GM18519 (cell line): ENCODE results near the gene DNAAF1.

Experiments
- ATAC-seq: cut with Tn5 transposase; IDR thresholded peaks from one replicate; pipeline ENCODE4 v1.9.1; 2021; ENCODE audit warnings: mild to moderate bottlenecking, moderate library complexity; ENCODE audit not compliant: unreplicated experiment, low FRiP score

The DNAAF1 gene

DNA sequence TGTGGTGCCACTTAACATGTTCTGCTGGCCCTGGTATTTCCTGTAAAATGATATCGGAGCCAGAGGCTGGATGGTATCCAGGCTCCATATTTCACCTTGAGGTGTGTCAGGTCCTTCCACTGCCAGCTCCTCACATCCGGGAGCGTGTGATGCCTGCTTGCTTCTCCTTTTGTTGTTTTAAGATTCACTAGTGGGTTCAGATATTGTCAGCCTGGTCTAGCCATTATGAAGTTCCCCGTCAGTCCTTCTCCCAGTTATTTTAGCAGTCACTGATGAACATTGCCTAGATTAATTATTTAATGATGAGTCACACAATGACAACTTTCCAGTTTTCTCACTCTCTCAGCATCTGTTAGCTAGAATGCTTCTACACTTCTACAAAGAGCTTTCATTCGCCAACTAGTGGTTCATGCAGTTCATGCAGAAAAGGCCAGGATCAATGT lies 11.3 kb downstream of the DNAAF1 start:
- ATAC-seq, result no peak

DNA sequence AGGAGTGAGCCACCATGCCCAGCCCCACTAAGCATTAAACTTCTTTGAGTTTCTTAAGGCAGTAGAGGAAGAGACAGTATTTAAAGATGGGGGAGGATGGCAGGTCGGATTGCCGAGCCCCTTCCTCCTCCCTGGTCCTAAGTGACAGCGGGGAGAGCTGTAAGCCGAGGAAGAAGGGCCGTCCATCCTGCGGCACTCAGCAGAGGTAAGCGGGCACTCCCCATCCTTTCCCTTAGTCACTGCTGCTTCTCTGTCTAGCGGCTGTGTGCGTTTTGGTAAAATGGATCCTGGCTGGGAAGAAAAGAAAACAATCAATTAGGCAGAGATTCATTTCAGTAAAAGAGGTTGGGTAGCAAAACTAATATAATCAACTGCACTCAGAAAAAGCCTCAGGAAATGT lies 13.9 kb downstream of the DNAAF1 start:
- ATAC-seq, result no peak

DNA sequence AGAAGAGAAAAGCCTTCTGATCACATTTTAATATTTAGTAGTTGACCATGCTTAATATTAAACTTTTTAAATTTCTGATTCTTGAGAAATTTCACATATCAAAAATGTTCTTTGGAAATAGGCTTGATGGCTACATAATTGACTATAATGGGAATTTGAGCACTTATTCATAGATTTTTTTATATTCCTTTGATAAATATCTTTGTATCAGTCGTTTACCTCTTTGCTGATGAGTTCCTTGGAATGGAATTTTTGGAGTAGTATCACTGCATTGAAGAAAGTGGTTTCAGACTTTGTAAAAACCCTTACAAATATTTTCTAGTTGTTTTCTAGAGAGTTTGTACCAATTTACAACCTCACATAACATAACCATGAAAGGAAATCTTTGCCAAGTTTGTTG lies 14.7 kb downstream of the DNAAF1 start:
- no peak for ATAC-seq

DNA sequence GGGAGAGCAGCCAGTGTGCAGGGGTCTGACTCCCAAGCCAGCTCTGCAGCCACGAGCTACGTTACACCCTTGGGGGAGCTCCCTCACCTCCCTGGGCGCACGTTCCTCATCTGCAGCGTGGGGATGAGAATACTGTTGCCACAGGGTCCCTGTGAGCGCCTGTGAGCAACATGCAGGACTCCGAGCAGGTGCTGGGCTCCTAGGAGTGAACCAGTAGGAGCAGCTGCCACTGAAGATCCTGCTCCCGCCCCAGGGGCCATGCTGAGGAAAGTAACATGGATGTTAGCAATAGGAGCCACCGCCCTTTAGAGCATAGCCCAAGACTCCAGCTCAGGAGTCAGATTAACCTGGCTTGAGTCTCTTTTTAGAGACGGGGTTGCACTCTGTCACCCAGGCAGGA lies 15.9 kb downstream of the DNAAF1 start:
- no peak for ATAC-seq

DNA sequence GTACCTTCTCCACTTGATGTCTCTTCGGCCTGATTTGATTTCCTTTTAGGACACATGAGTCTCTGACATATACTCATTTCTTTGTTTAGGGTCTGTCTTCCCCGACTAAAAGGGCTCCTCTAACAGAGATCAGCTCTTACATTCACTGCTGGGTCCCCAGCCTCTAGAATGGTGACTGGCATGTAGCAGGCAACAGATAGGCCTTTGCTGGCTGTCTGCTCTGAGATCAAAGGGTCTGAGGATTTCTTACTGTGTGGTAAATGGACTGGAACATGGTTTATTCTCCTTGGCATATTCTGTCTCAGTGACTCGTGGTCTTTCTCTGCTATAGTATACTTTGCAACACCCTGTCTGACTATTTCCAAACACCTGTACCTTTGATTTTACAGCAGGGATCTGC lies 16.7 kb downstream of the DNAAF1 start:
- ATAC-seq, result no peak

DNA sequence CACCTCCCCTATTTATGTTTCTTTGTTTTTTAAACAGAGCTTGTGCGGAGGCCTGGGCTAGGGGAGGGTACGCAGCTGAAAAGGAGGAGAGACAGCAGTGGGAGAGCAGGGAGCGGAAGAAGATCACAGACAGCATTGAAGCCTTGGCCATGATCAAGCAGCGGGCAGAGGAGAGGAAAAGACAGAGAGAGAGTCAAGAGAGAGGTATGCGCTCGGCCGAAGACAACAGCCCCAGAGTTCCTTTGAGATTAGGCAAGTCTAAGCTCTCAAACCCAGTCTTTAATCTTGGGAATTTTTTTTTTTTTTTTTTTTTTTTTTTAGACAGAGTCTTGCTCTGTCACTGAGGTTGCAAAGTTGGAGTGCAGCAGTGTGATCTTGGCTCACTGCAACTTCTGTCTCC lies 20.6 kb downstream of the DNAAF1 start:
- ATAC-seq, result no peak

DNA sequence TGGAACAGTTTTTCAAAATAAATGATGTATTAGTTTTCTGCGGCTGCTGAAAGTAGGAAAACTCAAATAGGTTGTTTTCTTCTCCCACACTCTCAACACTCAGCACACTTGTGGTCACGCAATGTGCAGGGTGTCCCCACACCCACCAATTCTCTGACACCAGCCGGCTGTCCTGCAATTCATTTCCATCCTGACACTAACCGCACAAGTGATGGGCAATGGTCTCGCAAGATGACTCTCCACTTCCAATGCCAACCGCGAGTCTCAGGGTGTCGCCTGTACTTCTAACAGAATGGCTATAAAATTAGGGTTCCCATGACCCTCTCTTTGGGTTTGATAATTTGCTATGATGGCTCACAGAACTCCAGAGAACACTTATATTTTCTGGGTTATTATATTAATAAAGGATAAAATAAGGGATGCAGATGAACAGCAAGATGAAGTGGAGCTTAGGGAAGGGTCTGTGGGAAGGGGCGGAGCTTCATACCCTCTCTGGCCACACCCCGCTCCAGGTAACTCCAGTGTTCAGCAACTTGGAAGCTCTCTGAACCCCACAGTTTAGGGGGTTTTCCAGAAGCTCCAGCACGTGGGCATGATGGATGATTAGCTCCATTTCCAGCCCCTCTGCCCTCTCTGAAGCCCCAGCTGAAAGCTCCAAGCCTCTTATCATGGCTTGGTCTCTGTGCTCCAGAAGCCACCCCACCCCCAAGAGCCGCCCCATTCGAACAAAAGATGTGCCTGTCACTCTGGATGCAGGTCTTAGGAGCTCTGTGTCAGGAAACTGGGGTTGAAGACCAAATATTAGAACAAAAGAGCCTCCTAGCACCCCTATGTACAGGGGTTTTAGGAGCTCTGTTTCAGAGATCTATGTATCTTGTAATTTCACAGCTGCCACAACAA lies 21.9 kb downstream of the DNAAF1 start:
- ATAC-seq, result no peak

DNA sequence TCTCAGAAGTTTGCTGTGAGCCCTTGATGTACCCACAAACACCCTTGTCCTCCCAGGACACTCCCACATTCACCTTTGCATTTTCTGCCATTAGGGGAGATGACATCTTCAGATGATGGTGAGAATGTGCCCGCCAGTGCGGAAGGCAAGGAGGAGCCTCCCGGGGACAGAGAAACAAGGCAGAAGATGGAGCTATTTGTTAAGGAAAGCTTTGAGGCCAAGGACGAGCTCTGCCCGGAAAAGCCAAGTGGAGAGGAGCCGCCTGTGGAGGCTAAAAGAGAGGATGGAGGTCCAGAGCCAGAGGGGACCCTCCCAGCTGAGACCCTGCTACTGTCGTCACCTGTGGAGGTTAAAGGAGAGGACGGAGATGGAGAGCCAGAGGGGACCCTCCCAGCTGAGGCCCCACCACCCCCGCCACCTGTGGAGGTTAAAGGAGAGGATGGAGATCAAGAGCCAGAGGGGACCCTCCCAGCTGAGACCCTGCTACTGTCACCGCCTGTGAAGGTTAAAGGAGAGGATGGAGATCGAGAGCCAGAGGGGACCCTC lies 24.7 kb downstream of the DNAAF1 start:
- ATAC-seq, result no peak

DNA sequence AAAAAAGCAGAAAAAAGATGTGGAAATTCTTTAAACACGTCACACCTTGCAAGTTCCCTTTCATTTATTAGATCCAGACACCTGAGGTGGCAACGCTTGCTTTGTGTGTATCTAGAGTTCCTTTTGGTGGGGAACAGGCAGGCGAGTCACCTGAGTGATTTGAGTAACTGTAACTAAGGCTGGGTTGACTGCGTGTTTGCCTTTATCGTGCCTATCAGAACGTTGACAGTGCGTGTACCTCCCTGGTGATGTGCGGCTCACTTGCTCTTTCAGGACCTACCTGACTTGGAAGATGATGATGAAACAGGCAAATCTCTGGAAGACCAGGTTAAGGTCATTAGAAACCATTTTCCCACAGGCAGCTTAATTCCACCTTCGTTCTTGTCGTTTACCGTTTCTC lies 29.3 kb downstream of the DNAAF1 start:
- ATAC-seq, result no peak

DNA sequence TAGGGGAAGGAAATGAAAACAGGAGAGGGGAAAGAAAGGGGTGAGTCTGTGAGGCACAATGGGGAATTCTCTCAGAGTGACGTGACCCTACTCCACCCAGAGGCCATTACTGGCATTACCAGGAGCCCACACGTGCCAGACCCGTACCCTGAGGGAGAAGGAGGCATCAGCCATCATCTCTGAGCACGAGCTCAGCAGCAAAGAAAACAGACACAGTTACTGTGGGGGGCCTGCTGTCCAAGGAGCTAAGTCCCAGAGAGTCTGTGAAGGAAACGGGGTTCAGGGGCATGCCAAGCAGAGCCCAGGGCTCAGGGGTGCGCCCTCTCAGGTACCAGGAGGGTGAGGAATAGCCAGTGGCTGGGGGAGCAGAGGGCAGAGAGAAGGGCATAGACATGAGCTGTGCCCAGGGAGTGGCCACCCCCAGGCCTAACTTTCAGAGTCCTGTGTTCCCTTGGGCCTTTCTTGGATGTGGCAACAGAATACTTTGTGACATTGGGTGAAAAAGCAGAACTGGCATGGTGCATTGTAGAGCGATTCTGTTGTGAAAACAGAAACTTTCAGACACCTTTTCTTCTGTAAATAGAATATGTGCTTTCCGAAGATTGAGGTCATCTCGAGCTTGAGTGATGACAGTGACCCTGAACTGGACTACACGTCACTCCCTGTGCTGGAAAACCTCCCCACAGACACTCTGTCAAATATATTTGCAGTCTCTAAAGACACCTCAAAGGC lies 30.4 kb downstream of the DNAAF1 start:
- ATAC-seq, result no peak

DNA sequence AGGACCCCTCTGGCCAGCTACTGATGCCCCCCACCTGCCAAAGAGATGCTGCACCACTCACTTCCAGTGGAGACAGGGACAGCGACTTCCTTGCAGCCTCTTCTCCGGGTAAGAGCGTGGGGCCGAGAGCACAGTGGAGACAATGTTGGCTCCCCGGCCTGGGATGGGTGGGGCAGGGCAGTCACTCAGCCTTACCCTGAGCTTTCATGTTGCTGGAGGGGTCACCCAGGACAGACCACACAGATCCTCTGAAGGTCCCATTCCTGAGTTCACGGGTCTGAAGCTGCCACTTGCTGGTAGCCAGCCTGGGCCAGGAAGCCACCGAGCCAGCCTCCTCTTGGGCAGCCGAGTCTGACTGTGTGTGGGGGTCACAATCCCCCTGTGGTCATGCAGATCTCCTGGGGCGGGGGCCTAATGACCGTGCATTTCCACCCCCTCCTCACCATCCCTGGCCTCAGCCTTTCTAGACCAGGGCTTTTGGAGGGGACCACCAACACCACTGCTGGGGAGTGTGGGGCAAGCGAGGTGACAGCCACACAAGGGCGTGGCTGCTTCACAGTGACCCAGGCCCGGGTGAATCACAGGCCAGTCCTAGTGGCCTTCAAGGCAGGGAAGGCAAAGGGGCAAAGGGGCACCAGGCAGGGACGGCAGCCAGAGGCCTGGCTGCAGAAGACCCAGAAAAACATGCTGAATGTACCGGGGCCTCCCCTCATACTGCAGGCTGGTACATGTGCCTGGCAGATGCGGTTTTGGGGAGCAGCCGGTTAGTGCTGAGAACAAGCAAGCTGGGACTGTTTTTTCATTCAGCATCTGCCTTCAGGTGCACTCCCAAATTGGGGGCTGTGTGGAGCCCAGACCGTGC lies 31.3 kb downstream of the DNAAF1 start:
- no peak for ATAC-seq

DNA sequence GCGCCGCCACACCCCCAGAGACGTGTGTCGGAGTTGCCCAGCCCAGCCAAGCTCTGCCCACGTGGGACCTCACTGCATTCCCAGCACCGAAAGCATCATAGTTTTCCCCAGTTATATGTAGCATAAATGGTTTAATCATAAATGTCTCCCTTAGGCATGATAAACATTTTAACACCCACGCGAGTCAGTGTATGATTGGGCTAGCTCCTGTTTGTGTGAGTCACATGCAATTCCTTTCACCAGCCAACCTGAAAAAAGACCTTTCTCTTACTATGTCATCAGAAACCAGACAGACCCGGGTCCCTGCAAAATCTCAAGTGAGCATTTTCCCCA lies 32.6 kb downstream of the DNAAF1 start:
- ATAC-seq, result no peak

DNA sequence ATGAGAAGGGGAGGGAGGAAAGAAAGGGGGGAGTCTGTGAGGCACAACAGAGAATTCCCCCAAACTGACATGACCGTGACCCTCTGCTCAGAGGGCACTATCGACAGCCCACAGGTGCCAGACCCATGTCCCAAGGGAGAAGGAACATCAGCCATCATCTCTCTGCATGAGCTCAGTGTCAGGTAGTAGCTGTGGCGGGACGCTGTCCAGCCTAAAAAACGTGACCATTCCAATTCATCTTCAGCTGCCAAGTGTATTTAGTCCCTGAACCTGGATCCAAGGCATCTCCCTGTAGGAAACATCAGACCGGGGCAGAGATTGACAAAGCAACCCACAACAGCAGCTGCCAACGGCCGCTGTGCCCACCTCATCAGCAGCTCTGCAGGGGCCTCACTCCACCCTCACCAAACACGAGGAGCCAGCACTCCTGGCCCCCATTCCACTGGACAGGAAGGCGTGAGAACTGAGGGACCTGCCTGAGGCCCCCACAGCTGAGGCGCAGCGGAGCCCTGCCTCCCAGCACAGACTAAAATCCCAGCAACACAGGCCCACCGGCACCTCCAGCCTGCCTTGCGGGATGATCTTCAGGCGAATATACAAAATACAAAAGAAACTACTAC lies 33.1 kb downstream of the DNAAF1 start:
- no peak for ATAC-seq

DNA sequence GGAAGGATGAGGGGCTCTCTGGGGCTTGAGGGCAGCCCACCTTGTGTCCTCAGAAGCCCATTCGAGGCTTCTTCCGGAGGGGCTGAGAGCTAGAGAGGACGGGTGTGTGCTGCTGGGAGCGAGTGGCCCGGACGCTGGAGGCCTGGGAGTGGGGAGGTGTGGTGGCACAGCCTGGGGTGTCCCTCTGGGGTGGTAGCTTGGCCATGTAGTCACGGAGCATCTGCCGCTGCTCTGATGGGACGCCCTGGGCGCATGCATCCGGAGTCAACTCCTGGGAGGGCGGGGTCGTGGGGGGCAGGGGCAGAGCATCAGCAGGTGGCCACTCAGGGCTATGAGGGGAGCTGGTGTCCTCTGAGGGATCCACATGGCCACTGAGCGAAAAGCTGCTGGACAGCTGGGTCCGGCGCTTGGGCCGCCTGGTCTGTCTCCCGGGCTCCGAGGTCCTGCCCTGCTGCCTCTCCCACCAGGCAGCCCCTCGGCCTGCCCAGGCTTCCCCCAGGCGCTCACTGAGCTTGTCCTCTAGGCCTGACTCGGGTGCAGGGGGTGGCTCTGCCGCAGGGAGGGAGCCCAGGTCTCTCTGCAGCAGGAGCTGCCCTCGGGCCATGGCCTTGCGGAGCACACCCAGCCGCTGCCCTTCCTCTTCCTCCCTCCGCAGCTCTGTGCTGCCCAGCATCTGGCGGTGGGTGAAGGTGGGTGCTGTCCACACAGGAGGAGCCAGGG lies 33.9 kb downstream of the DNAAF1 start:
- ATAC-seq, result no peak

DNA sequence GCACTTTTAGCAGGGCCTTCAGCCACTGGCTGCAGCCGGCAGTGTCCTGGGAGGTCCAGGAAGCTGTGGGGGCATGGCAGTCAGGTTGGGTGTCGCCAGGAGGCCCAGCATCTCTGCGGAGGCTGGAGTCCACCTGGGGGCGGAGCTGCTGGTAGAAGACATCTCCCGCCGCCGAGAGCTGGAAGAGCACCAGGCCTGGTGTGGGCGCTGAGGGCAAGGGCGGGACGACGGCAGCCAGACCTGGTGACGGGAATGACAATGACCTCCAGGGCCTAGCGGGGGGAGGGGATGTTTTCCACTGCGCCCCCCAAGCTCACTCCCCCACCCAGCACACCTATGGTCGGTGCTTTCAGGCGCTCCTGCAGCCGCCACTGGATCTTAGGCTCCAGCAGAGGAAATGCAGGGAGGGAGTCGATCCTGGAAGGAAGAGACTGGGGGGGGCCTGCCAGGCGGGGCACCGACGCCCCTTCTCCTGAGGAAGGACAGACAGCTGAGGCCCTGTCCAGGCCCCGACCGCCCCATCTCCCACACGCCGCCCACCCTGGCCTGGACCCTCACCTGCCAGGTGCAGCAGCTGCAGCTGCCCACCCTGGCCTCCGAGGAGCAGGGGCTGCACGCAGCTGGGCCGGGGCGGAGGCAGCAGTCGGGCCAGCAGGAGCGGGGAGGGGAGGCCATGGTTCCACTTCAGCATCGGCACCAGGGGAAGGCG lies 34.7 kb downstream of the DNAAF1 start:
- no peak for ATAC-seq

DNA sequence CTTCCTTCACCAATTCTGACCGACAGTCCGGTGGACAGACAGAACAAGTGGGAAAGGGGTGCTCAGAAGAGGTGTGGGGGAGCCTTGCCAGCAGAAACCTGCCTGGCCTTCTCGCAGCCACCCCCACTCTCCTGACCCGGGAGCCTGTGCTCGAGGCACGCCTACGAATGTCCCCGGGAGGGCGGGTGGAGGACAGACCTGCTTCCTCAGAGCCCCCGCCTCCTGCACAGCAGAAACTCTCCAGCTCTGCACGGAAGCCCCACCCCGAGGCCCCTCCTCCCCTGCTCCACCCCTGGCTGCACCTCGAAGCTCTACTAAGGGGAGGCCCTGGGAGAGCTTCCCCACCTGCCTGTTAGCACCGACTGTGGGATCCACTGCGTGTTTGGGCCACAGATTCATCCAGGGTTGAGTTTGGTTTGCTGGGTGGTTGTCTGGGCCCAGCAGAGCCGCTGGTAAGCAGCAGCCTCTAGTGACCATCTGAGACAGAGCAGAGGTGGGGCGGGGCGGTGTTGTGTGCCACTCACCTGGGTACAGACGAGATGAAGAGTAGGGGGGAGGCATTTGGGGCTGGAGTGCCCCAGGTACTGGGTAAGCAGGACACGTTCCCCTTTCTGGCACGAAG lies 35.5 kb downstream of the DNAAF1 start:
- no peak for ATAC-seq

DNA sequence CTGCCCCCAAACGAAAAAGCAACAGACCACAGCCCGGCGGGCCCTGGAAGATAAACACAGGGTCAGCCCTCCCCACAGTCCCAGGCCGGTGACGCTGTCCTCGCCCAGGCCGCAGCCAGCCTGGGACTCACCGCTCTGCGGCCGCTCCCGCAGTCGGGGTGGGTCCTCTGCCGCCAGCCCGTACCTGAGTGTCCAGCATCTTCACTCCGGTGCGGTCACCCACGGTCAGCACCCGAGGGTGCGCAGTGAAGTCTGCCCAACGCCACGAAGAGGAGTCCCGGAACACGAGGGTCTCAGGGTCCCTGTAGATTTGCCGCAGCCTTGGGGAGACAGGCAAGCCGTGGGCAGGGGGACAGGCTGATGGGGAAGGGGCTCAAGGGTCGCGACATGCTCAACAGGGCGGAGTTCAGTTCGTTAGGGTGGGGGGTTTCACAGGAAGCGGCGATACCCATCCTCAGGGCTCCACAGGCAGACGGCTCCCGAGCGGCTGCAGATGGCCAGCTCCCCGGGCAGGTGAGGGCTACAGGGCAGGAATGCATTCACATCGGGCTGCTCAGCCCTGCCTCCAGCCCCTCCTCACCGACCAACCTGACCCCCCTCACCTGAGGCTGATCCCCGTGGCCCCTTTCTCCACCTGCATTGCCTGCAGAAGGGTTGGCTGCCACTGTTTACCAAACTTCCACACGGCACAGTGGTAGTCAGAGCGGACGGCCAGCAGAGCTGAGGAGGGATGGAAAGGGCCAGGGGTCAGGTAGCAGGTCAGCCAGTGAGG lies 36.2 kb downstream of the DNAAF1 start:
- no peak for ATAC-seq

DNA sequence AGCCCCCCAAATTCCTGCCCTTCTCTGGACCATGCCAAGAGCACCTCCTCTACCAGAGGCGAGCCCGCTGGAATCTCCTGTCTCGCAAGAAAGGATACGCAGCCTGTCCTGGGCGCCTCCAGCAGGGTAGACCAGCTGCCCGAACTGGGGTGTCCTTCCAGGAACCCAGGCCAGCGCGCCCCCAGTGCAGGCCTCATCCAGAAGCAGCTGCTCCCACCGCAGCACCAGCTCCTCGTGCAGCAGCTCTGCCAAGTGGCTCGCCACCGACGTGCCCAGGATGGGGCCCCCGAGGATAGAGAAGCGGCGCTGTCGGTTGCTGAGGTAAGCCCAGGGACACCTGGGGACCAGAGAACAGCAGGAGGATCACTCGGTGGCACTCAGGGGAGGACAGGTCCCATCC lies 37.0 kb downstream of the DNAAF1 start:
- ATAC-seq, result no peak
